ENCODE data around the gene MICAL2.
A peak's percentile ranks its signal among the peaks of the same experiment; 100 is the strongest.

The MICAL2 gene

DNA sequence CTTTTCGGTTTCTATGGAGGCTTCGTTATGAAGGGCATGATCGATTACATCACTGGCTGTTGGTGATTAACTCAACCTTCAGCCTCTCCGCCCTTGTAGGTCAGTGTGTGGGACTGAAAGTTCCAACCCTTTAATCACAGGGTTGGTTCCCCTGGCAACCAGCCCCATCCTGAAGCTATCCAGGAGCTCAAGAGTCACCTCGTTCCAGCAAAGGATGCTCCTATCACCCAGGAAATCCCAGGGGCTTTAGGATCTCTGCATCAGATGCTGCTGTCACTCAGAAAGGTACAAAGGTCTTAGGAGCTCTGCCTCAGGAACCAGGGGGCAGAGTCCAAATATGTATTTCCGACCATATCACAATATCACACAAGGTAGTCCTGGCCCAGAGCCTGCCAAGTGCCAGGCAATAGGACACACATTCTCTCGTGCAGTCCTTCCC, 143.5 kb downstream of the MICAL2 start:
- H3K4me2 ChIP-seq, result no peak overlapping the region

DNA sequence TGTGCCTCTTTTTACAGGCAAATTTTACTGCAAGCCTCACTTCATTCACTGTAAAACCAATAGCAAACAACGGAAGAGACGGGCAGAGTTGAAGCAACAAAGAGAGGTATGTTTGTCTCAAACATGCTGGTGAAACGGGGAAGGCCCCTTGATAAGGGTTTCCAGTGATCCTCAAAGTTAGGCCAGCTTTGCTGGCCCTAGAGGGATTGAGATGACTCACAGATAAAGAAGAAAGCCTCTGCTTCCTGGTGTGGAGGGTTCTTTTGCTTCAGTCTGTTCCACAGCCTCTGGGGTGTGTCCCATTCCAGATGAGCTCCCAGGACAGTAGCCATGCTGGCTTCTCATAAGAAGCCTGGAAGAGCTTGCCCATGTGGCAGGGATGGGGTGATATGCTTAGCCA, 148.1 kb downstream of the MICAL2 start:
- no peaks in the 10 kb centered on the region for H3K9me3 ChIP-seq
- no peak overlapping the region for H3K4me3 ChIP-seq
- no peak overlapping the region for H3K27ac ChIP-seq
- H3K9ac ChIP-seq, result no peak overlapping the region
- no peaks in the 10 kb centered on the region for H3K27me3 ChIP-seq
- H3K4me2 ChIP-seq, result no peak overlapping the region
- H4K20me1 ChIP-seq, result no peaks in the 10 kb centered on the region
- TF ChIP-seq Cebpa-rat (IDR thresholded peaks at IDR 0.05), result no peak
- no peaks in the 10 kb centered on the region for H3K36me3 ChIP-seq
- H3K4me1 ChIP-seq, result peaks cover 18% of the 10 kb centered on the region

More for the DNA sequence above, 143.5 kb downstream of the MICAL2 start:
- TF ChIP-seq Cebpa-rat (IDR thresholded peaks at IDR 0.05), result no peak
- Histone ChIP-seq H4K20me1 (no peaks in the 10 kb centered on the region), H3K9ac (no peak overlapping the region), H3K4me3 (no peak overlapping the region), H3K27ac (no peak overlapping the region), H3K36me3 (no peaks in the 10 kb centered on the region), H3K4me1 (peaks cover 6% of the 10 kb centered on the region; the same call in 1 of the 2 replicates), H3K9me3 (no peaks in the 10 kb centered on the region), H3K27me3 (no peaks in the 10 kb centered on the region)

DNA sequence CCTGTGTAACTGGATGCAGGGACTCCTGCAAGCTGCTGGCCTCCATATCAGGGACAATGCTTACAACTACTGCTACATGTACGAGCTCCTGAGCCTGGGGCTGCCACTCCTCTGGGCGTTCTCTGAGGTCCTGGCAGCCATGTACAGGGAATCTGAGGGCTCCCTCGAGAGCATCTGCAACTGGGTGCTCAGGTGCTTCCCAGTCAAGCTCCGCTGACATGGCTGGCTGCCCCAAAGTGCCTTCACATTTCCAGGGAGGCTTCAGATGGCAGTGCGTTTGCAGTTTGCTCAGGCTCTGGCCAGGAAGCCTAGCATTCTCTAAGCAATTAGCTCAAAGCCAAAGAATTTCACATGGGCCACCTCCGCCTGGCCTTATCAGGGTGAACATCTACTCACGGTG, 149.6 kb downstream of the MICAL2 start:
- no peaks in the 10 kb centered on the region for H3K9me3 ChIP-seq
- H3K36me3 ChIP-seq, result no peaks in the 10 kb centered on the region
- H4K20me1 ChIP-seq, result no peaks in the 10 kb centered on the region
- no peak overlapping the region for H3K4me3 ChIP-seq
- H3K27me3 ChIP-seq, result no peaks in the 10 kb centered on the region
- H3K27ac ChIP-seq, result no peak overlapping the region
- peaks cover 18% of the 10 kb centered on the region for H3K4me1 ChIP-seq
- peak overlapping the region; percentile 45 for H3K4me2 ChIP-seq
- no peak for TF ChIP-seq Cebpa-rat (IDR thresholded peaks at IDR 0.05)
- H3K9ac ChIP-seq, result no peak overlapping the region

DNA sequence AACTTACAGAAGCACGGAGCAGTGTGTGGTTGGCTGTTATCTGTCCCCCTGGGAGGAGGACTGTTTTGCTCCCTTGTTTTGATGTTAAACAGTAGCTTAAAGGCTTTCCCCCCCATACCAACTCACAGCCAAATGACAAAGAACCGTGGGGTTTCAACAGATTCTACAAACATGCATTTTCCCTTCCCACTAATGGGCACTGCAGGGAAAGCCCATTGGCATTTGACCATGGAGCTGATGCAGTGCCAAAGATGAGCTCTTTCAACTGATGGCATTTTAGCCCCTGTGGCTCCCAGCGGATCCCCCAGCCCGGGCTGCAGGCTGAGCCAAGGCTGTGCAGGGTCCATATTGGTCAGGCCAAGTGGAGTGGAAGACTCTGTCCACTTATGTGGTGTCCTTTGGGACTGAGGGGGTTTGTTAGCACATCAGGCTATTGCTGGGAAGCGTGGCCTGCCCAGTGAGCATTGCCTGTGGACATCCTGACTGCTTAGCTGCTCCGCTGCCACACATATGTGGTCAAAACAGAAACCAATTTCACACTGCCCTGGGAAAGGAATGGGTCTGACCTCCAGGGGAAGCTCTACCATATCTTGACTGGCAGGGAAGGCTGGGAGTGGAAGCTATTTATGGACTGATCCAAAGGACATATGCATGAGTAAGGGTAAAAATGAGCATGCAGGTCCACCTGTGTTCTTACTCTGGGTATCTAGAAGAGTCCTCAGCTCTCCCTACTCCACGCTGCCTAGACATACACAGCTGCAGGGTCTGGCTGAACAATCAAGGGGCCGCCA, 150.5 kb downstream of the MICAL2 start:
- no peak overlapping the region for H3K4me3 ChIP-seq
- no peak overlapping the region for H3K27ac ChIP-seq
- H3K4me2 ChIP-seq, result peak overlapping the region; percentile 45
- no peaks in the 10 kb centered on the region for H4K20me1 ChIP-seq
- H3K27me3 ChIP-seq, result no peaks in the 10 kb centered on the region
- TF ChIP-seq Cebpa-rat (IDR thresholded peaks at IDR 0.05), result no peak
- no peaks in the 10 kb centered on the region for H3K36me3 ChIP-seq
- H3K9ac ChIP-seq, result no peak overlapping the region
- no peaks in the 10 kb centered on the region for H3K9me3 ChIP-seq
- H3K4me1 ChIP-seq, result peaks cover 18% of the 10 kb centered on the region

DNA sequence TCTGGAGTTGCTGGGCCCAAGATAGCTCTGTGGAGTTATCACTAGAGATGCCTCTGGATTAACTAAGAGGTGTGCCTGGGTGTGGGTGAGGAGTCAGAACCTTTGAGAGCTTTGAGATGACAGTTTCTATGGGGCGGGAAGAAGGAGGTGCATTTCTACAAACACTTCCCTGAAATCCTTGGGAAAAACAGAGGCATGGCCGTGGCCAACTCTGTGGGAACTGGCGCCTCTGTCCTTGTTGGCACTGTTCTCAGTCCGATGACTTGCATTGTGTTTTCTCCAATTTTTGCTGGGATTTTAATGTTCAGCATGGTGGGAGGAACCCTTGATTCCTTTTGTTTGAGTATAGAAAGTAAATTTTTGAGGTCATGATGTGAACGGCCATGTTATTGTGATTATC, 151.2 kb downstream of the MICAL2 start:
- TF ChIP-seq Cebpa-rat (IDR thresholded peaks at IDR 0.05), result no peak
- H3K27me3 ChIP-seq, result no peaks in the 10 kb centered on the region
- no peak overlapping the region for H3K4me2 ChIP-seq
- no peak overlapping the region for H3K9ac ChIP-seq
- no peaks in the 10 kb centered on the region for H4K20me1 ChIP-seq
- no peak overlapping the region for H3K4me3 ChIP-seq
- H3K4me1 ChIP-seq, result peaks cover 18% of the 10 kb centered on the region
- H3K9me3 ChIP-seq, result no peaks in the 10 kb centered on the region
- no peaks in the 10 kb centered on the region for H3K36me3 ChIP-seq
- H3K27ac ChIP-seq, result no peak overlapping the region

DNA sequence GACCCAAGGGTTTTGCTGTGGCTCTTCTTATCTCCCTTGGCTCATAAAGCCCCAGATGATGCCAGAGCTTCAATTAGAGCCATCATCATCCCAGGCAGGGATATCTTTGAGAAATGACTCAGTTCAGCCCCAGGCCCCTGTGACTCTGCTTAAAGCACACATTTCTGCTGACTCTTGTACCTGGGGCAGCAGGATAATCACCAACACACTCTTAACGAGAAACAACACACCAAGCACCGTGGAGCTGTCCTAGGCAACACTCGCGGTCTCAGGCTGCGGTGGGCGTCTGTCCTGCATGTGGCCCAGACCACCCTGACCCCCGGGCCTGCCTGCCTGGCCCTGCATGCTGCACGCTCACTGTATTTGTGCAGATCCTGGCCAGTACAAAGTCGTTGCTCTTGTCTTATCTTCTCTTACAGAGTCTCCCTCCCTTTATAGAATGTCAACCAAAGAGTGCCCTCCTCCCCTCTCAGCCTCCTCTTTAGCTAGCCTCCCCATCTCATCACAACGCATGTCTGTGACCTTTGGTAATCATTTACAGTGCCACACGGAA, 152.8 kb downstream of the MICAL2 start:
- no peak overlapping the region for H3K4me2 ChIP-seq
- no peaks in the 10 kb centered on the region for H3K9me3 ChIP-seq
- no peaks in the 10 kb centered on the region for H3K27me3 ChIP-seq
- H3K36me3 ChIP-seq, result no peaks in the 10 kb centered on the region
- H3K4me3 ChIP-seq, result no peak overlapping the region
- H4K20me1 ChIP-seq, result no peaks in the 10 kb centered on the region
- H3K4me1 ChIP-seq, result peaks cover 18% of the 10 kb centered on the region
- no peak for TF ChIP-seq Cebpa-rat (IDR thresholded peaks at IDR 0.05)
- H3K27ac ChIP-seq, result no peak overlapping the region
- H3K9ac ChIP-seq, result no peak overlapping the region

DNA sequence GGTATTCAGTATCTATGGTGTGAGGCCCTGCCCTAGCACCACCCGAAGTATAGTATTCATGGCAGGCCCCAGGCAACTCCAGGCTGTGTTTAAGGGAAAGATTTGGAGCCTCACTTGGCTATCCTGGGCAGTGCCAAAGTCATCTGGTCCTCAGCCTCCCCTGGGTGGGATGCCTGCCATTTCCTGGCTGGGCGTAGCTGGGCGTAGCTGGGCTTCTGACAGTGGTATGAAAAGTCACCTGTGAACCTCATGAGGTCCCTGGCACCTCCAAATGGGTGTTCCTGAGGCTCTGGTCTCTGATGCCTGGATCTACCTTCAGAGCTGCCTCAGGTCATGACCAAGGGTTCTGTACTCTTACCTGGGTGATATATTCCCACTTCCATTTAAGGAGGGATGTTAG, 154.0 kb downstream of the MICAL2 start:
- no peaks in the 10 kb centered on the region for H3K27me3 ChIP-seq
- H3K9ac ChIP-seq, result no peak overlapping the region
- no peaks in the 10 kb centered on the region for H4K20me1 ChIP-seq
- H3K9me3 ChIP-seq, result no peaks in the 10 kb centered on the region
- no peak overlapping the region for H3K4me2 ChIP-seq
- H3K27ac ChIP-seq, result no peak overlapping the region
- H3K4me3 ChIP-seq, result no peak overlapping the region
- no peak for TF ChIP-seq Cebpa-rat (IDR thresholded peaks at IDR 0.05)
- H3K4me1 ChIP-seq, result peaks cover 24% of the 10 kb centered on the region
- no peaks in the 10 kb centered on the region for H3K36me3 ChIP-seq

DNA sequence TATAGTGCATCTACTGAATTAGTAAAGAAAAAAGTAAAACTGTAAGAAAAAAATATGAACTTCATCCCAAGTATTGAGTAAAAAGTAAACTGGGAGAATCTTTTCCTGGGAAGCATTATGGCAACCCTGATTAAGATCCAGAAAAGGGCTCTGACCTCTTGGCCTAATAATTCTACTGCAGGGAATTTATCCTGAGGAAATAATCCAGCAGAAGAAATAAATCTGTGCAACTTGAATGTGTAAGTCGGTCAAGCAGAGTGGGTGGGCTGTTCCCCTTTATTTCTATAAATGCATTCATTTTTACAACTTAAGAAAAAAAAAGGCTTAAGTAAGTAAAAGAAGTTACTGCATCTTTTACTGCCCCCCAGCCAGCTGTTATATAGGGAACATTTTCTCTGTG, 155.7 kb downstream of the MICAL2 start:
- Histone ChIP-seq H3K27me3 (no peaks in the 10 kb centered on the region), H3K27ac (no peak overlapping the region), H3K4me3 (no peak overlapping the region), H3K4me1 (peaks cover 9% of the 10 kb centered on the region), H3K4me2 (no peak overlapping the region), H3K36me3 (no peaks in the 10 kb centered on the region), H3K9me3 (no peaks in the 10 kb centered on the region), H3K9ac (no peak overlapping the region), H4K20me1 (no peaks in the 10 kb centered on the region)
- TF ChIP-seq Cebpa-rat (IDR thresholded peaks at IDR 0.05), result no peak

DNA sequence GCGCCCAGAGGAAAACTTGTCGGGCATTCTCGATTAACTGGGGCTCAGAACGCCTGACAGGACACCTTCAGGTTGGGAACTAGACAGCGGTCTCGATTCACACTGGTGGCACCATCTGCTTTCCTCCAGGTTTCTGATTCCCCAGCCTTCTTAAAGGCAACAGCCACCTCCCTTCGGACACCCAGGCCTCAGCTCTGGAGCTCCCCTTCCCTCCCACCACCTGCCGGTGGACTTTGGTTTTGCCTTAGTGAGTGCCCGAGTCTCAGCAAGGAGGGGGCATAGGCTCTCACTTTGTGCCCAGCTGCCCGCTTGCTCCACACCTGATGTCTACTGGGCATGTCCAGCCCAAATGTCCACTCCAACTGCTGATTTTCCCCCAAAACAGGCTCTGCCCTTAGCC, 156.6 kb downstream of the MICAL2 start:
- no peak for TF ChIP-seq Cebpa-rat (IDR thresholded peaks at IDR 0.05)
- H3K27ac ChIP-seq, result no peak overlapping the region

DNA sequence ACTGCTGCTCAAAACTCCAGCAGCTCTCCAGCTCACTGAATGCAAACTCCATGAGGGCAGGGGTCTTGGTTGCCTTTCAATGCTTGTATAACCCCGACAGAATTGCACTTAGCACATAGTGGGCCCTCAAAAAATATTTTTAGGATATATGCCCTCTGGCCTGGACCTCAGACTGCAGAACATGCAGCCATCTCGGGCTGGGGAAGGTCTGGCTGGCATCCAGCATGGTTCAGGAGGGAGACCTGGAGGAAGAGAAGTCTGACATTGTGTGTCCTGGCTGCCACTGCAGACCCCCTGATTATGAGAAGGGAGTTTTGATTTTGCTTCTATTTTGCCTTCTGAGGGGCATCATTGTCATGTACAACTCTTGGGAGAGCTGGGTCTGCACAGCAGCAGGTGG, 157.5 kb downstream of the MICAL2 start:
- Histone ChIP-seq H3K36me3 (no peaks in the 10 kb centered on the region), H3K4me2 (no peak overlapping the region), H3K27me3 (no peaks in the 10 kb centered on the region), H3K9ac (no peak overlapping the region), H4K20me1 (no peaks in the 10 kb centered on the region), H3K4me1 (0 out of 2 replicates have a peak, but pooled peaks cover 8% of the 10 kb centered on the region), H3K4me3 (no peak overlapping the region), H3K27ac (no peak overlapping the region), H3K9me3 (no peaks in the 10 kb centered on the region)
- no peak for TF ChIP-seq Cebpa-rat (IDR thresholded peaks at IDR 0.05)

More for the DNA sequence above, 156.6 kb downstream of the MICAL2 start:
- H3K9me3 ChIP-seq, result no peaks in the 10 kb centered on the region
- 0 out of 2 replicates have a peak, but pooled peaks cover 8% of the 10 kb centered on the region for H3K4me1 ChIP-seq
- H3K4me3 ChIP-seq, result no peak overlapping the region
- H3K4me2 ChIP-seq, result no peak overlapping the region
- H3K27me3 ChIP-seq, result no peaks in the 10 kb centered on the region
- no peaks in the 10 kb centered on the region for H4K20me1 ChIP-seq
- no peaks in the 10 kb centered on the region for H3K36me3 ChIP-seq
- no peak overlapping the region for H3K9ac ChIP-seq

Data from BLaER1 (cell line).